Gastroesophageal sphincter (tissue), 3 donors: ENCODE data around the gene OR2AG1.

Experiments used
- CTCF ChIP-seq, 4 experiments: fragments of 200-600 bp in 2 of 4; fragments of 450-650 bp in 2 of 4; sonication (generic) in 1 of 4; IDR thresholded peaks; one replicate each; pipeline ENCODE4 v1.5.1; 2017 to 2019; ENCODE audit warnings: antibody characterized with exemption in 4 of 4, mild to moderate bottlenecking in 2 of 4, moderate library complexity in 2 of 4
- POLR2AphosphoS5 ChIP-seq: sonication (generic); formaldehyde crosslinking; IDR thresholded peaks from one replicate; pipeline ENCODE4 v1.6.1; 2017; ENCODE audit warnings: antibody characterized with exemption

GRCh38 chr11:6799402-6799801 lies 16.6 kb downstream of the OR2AG1 start, which contains the start of gene OR6A2:
- TF ChIP-seq CTCF (IDR thresholded peaks at IDR 0.05) (no peak), POLR2AphosphoS5 (no peak)
